UCSD-AML1 (cell line): ENCODE data around the gene EGLN3.
"Not testable (repeated sequence)": the region's sequence is repeated elsewhere in the genome, so short reads cannot be mapped to it uniquely, and the experiment has no call there.

Source experiments
- DNase-seq: peaks from one replicate; lab custom pipeline; 2025; ENCODE audit not compliant: unreplicated experiment; lab: John Stamatoyannopoulos, UW

EGLN3 gene

DNA sequence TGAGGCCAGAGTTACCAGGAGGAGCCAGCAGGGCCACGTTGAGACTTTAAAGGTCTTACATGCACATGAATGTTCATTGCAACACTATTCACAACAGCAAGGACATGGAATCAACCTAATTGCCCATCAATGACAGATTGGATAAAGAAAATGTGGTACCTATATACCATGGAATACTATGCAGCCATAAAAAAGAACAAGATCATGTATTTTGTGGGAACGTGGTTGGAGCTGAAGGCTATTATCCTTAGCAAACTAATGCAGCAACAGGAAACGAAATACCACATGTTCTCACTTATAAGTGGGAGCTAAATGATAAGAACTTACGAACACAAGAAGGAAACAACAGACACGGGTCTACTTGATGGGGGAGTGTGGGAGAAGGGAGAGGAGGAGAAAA is 11.6 kb upstream of the EGLN3 start:
- not testable (repeated sequence) for DNase-seq

- no peak for DNase-seq
These were observed 11.1 kb upstream of the EGLN3 start for GRCh38 chr14:33962016-33962415.

- no peak for DNase-seq
These were observed 8.8 kb upstream of the EGLN3 start for GRCh38 chr14:33959692-33960151.

GRCh38 chr14:33958605-33959226 is 7.8 kb upstream of the EGLN3 start:
- DNase-seq, result no peak

- DNase-seq, result no peak
These were observed 7.1 kb upstream of the EGLN3 start for GRCh38 chr14:33957993-33958392.

DNA sequence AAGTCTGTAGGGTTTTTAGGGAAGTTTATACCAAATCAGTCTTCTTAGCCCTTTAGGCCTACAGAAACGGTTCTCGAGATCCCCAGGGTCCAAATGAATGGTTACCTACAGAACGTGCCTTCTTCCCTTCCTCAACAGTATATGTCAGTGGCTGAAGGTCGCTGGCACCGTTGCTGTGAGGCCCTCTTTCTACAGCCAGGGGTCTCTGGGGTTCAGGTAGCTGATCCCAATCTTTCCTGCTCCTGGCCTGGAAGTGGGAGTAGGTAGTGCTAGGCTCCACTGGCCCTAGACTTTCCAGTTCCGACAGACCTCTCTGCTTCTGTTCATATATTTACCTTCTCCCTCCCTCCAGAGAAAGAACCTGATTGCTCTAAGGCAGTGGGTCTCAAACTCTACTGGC is 6.4 kb upstream of the EGLN3 start:
- no peak for DNase-seq

DNA sequence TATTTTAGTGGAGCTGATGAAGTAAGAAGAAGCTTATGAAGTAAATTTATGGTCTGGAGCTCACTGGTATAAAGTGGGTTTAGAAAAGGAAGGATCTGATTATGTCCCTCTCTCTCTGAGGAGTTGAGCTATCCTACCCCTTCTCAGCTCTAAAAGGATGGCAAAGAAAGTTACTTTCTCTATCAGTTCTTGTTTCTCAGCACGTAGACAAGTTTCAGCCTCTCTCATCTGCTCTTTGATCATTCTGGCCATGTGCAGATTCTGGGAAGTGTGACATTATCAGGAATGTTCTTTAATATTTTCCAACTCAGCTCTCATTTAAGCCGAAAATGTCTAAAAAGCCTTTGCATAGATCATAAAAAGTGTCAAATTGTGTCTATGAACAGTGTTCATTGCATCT is 5.8 kb upstream of the EGLN3 start:
- no peak for DNase-seq

- DNase-seq, result no peak
These were observed 3.2 kb upstream of the EGLN3 start for GRCh38 chr14:33954016-33954598.

- no peak for DNase-seq
These were observed 1.7 kb upstream of the EGLN3 start for GRCh38 chr14:33952541-33952940.

DNA sequence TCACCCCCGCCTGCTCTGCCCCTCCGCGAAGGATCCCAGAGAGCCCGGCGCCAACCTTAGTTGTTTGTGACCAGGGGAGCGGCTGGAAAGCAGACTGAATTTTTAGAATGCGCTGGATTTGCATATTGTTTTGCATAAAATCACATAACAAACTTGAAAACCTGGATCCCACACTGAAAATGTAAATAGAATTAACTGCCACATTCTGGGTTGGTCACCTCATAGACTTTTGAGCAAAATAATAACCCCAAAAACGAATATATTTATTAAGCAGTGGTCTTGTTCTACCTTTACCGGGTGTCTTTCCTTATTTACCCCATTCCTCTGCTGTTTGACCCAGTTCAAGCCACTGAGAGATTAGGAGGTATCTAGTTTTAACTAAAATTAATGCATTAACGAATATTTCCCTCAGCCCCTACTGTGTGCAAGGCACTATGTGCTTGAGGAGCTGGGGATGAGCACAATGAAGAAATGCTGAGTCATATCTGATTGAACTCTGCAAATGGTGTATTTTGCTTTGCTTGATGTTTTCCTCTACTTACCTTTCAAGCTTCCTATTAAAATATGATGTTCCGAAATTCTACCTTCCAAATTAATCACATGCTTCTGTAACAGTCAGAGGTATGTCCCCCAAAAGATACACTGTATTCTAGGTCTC is 438 bp upstream of the EGLN3 start:
- DNase-seq, result no peak

GRCh38 chr14:33949411-33949893 is 1.4 kb downstream of the EGLN3 start:
- DNase-seq, result peak; percentile 21

DNA sequence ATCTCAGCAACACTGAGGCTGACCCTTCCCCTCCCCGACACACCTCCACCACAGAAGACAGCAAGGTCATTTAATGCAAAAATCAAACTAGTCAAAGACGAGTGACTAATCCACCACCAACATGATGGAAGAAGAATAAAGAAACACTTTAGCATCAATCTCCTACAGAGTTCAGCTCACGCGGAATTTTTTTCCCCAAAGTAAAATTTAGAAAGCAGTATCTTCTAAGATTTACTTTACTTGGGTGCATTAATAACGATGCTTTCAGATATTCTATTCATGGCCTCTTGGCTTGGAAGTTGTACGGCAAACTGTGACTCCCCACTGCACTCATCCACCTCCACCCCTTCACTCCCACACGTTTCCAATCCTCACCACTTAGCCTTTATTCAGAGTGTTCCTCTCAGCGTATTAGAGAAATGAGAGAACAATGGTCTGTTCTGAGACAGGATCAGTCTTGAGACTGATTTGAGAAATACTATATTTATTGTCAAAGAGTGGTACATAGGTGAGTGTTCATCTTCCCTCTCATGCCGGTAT is 1.9 kb downstream of the EGLN3 start:
- DNase-seq, result no peak

GRCh38 chr14:33948145-33948868 is 2.6 kb downstream of the EGLN3 start:
- DNase-seq, result no peak

DNA sequence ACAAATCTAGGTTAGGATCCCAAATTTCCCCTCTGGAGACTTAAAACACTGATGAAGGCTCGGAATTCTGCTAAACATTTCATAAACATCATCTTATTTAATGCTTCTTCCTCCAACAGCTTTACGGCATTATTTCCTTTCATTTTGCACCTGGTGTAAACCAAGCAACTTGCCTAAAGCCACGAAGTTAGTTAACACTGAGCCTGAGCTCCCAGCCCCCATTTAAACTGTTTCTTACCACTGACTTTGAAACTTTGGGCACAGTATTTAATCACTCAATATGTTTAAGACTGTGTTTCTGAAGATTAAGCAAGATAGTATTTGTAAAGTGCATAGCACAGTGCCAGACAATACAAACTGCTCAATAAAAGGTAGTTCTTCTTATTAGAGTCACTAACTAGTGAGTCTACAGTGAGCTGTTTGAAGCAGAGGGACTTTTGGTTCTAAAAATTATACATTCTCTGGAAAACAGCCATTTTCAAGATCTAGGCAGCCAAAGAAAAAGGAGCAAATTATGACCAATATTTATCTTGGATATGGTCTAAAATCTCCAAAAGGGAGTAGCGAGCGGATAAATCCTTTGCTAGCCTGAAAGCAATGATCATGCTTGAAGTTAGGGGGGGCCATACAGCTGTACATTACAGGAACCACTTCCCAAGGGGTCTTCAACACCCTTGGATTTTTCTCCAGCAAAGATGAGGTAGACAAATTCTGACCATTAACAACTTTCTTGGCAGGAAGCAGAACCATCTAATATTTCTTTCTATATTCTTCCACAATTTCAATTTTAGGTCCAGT is 4.0 kb downstream of the EGLN3 start:
- no peak for DNase-seq

DNA sequence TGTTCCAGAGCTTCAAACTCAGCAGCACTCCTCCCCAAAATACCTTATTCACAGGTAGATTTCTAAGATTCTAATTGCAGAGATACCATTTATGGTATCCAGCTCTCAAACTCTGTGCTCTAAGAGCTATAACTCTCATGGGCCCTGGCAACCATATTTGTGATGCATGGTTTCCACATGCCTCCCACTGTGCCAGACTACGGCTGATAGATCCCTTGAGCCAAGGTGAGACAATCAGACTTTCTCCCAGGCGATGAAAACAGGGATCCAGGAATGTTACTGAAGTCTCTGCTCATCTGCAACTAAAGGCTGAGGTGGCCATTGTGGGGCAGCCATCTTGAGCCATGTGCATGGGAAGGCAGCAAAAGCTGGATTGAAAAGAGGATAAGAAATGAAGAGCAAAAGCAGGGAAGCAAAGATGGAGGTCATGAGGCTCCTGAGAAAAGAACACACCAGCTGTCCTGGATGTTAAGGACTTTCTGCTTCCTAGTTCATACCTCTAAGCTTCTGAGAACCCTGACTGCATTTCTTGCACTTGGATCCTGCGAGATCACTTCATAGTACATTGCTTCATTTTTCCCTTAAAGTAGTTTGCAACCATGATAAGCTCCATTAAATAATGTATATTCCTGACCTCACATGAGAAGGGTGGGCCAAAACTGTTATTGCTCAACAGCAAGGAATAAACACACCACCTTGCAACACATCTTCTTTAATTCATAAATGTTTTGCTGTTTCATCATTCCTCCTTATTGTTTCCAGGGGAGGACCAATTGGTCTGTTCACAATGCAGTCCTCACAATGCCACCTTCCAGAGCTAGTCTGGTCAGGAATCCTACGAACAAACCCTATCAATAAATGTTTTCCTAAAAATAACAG is 5.4 kb downstream of the EGLN3 start:
- DNase-seq, result no peak

GRCh38 chr14:33943096-33943883 is 7.6 kb downstream of the EGLN3 start:
- DNase-seq, result no peak

DNA sequence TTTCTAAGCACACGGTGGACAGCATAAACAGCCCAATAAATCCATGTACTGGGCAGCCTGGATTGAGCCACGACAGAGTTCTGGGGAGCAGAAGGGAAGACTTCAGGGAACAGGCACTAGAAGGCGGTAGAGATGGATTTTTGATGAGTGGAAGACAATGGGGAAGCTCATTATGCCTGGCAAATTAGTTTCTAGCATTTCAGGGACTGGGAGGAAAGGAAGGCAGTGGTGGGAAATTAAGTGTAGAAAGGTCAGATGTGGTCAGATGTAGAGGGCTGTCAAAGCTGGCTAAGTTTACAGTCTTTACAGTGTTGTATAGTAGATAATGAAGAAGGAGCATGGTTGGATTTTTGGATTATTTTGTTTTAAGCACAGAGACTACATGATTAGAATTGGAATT is 9.2 kb downstream of the EGLN3 start:
- DNase-seq, result no peak

- no peak for DNase-seq
These were observed 10.3 kb downstream of the EGLN3 start for GRCh38 chr14:33940561-33941011.
